ENCODE data around the gene SLC39A11.

Gene SLC39A11

GRCh38 chr17:72608436-72608835 lies 484.1 kb downstream of the SLC39A11 start:
- DNase-seq = no peak

- no peak for DNase-seq
Measured at GRCh38 chr17:72606656-72607055, 485.8 kb downstream of the SLC39A11 start.

GRCh38 chr17:72605543-72605942 lies 486.9 kb downstream of the SLC39A11 start:
- DNase-seq = no peak

GRCh38 chr17:72604518-72604917 lies 488.0 kb downstream of the SLC39A11 start:
- no peak for DNase-seq

GRCh38 chr17:72603420-72604242 lies 488.9 kb downstream of the SLC39A11 start:
- peak; percentile 21 to 43 (median 35) for DNase-seq

GRCh38 chr17:72602517-72603419 lies 489.7 kb downstream of the SLC39A11 start:
- peak; percentile 46 to 76 (median 67) for DNase-seq

GRCh38 chr17:72600934-72601333 lies 491.6 kb downstream of the SLC39A11 start:
- no peak for DNase-seq

- no peak for DNase-seq
Measured at GRCh38 chr17:72599891-72600290, 492.6 kb downstream of the SLC39A11 start.

- no peak for DNase-seq
Measured at GRCh38 chr17:72598695-72599094, 493.8 kb downstream of the SLC39A11 start.

- no peak for DNase-seq
Measured at GRCh38 chr17:72597354-72598087, 495.0 kb downstream of the SLC39A11 start.
